NCI-H128 (cell line): ENCODE results near the gene TXNRD2.
"Not testable (repeated sequence)": the region's sequence is repeated elsewhere in the genome, so short reads cannot be mapped to it uniquely, and the experiment has no call there.

Experiments
- DNase-seq: peaks from one replicate; lab custom pipeline; 2025; ENCODE audit not compliant: unreplicated experiment; lab: John Stamatoyannopoulos, UW

The TXNRD2 gene

DNA sequence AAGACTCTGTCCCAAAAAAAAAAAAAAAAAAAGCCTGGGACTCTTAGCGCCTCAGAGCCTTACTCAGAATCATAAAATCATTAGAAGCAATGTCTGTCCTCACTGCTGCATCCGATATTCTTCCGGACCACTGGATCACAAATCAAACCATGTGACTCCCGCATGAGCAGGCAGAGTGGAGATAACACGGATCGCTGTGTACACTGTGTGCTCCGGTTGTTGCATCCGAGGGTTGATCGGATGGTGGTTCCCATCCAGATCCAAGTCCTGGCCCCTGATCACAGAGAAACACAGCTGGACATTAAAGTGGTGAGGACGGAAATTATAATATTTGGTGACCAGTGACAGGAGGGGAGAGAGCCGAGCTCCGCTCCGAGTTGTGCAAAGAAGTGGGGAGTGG is 9.7 kb upstream of the TXNRD2 start:
- DNase-seq: no peak

DNA sequence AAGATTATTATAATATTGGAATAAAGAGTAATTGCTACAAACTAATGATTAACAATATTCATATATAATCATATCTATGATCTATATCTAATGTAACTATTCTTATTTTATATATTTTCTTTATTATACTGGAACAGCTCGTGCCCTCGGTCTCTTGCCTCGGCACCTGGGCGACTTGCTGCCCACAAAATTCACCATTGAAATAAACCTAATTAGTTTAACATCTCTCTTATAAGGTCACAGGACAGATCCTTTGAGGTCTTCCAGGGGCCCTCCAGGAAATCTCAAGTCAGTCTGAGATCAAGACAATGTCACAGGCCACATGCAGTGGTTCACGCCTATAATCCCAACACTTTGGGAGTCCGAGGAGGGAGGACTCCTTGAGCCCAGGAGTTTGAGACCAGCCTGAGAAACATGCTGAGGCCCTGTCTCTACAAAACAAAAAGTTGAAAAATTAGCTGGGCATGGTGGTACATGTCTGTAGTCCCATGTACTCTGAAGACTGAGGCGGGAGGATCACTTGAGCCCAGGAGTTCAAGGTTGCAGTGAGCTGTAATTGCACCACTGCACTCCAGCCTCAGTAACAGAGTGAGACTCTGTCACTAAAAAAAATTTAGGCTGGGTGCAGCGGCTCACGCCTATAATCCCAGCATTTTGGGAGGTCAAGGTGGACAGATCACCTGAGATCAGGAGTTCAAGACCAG is 6.6 kb upstream of the TXNRD2 start:
- DNase-seq: no peak

DNA sequence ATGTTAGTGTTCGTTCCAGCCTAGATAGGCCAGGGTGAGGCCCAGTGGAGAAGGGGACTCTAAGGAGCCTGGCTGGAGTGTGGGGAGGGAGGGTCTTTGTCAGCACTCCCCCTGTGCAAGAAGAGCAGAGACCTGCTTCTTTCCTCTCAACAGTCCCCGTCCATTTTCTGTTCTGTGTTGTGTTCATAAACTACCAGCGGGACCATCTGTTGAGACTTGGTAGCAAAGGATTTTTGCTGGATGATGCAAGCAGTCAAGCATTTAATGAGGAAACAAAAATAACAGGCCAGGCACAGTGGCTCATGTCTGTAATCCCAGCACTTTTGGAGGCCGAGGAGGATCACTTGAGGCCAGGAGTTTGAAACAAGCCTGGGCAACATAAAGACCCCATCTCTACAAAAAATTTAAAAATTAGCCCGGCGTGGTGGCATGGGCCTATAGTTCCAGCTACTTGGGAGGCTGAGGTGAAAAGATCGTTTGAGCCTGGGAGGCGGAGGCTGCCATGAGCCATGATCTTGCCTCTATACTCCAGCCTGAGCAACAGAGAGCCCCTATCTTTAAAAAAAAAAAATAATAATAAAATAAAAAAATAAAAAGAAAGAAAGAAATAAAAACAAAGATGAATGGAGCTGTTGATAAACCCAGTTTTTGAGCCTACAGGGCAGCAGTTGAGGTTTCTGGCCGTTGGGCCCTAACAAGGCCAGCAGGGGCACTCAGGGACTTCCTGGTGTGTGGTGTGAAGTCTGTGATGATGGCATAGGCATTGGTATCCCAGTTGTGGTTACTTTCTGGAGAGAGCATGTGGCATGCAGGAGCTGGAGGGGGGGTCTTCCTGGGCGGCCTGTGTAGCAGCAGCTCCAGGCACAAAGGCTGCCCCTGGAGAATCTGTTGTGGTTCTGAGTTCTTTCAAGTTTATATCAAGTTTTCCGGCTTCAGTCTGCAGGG is 1.7 kb upstream of the TXNRD2 start:
- no peak for DNase-seq

DNA sequence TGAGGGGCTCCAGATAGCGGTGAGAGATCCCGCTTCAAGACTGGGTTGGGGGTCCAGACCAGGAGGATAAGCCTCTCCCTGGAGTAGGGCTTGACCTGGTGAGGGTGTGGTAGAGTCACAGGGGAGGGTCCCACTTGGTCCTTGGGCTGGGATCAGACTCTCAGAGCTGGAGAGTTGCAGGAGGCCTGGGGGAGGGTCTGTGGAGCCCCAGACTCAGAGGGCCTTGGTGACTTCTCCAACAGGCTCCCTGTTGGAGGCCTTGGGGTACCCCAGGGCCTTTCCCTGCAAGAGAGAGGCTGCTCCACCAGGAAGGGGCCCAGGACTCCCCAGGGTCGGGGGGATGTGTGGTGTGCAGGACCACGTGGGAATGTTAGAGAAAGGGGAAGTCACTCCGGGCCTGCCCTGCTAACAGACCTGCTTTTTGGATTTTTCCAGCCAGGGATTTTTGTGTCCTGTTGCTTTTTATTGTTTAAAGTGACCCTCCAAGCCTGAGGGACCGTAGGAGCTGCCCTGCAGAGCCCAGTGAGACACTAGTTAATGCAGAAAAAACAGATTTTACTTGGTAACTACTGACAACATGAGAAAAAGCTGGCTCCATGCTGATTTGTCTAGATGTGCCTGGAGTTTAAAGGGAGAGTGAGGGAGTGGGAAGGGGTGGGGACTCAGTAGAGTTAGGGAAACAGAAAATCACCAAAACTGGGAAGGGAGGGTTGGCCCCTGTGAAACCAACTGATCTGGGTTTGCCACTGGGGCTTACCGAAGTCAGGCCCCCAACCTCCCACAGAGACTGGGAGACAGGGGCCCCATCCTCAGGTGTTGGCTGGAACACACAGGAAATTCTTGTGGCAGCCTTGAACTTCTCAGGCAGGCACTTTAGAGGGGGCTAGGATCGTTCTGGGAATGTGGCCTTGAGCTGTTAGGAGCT is 801 bp upstream of the TXNRD2 start:
- DNase-seq: no peak

DNA sequence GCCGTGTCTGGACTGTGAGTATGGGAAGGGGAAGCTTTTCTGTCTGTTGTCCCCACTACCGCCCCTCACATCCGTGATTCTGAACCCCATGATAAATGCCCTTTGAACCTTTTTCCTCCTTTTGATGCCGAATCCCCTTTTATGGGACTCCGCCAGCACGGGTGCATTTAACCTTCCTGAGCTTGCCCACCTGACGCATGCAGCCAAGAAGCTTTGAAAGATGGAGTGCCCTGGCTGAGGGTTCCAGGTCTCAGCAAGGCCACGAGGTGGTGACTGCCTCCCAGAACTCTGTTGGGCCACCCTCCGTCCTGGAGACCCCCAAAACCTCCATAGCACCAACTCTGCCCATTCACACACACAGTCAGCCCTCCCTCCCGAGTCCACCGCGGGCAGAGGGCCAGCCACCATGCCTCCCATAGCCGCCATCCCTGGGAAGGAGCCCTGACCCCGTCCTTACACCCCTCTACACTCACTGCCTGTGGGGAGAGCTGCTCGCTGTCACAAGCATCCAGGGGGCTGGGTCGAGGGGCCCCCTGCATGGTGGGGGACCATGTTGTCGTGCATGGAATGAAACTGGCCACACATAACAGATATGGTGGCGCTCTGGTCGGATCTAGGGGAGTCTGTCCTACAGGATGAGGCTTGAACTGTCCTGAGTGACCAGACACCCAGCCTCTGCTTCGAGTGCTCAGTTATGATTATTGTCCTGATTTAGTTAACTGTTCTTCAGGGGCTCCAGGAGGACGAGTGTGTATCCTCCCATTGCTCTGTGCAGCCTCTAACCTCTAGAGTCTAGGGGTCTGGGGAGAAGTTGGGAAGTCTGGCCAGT is 868 bp downstream of the TXNRD2 start:
- no peak for DNase-seq

DNA sequence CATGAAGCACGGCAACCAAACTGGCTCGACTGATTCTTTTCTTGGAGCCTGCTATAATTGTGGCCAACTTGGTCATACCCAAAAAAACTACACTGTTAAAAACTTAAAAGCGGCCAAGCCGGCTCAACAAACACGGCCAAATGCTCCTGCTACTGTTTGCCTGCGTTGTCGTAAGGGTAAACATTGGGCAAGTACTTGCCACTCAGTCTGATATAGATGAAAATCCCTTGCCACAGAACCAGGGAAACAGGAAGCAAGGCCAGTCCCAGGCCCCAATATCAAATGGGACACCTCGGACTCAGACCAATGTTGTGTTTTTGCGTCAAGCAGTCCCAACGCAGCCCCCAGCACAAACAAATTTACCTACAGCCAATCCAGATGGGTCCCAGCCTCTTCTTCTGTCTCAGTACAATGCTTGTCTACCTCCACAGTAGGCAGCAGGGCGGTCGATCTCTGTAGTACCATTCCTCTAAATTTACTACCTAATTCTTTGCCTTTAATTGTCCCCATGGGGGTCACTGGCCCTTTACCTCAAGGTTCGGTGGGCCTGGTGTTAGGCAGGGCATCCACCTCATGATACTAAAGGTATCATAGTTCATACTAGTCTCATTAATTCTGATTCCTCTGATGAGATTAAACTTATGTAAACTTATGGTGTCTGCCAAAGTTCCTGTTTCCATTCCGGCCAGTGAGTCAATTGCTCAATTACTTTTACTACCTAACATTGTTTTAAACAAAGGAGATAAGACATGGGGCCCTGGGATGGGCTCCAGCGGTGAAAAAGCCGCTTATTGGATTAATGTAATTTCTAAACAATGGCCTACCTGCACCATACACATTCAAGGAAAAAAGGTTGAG is 3.8 kb downstream of the TXNRD2 start:
- DNase-seq: no peak

DNA sequence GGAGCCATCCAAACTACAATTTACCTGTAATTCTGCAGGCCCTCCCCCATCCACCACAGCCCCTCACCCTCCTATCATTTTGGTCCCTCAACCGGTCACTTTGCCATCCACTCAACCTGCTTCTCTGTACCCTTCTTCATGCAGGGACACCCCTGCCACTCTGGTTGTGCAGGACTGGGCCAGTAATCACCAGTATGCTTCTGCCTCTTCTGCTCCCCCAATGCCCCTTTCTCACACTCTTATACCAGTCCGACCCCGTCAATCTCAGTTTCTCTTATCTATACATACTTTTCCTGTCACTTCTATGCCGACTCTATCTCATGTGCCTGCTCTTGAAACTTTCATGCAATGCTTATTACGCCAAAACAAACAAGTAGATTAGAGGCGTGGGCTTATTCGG is 5.1 kb downstream of the TXNRD2 start:
- DNase-seq: no peak

DNA sequence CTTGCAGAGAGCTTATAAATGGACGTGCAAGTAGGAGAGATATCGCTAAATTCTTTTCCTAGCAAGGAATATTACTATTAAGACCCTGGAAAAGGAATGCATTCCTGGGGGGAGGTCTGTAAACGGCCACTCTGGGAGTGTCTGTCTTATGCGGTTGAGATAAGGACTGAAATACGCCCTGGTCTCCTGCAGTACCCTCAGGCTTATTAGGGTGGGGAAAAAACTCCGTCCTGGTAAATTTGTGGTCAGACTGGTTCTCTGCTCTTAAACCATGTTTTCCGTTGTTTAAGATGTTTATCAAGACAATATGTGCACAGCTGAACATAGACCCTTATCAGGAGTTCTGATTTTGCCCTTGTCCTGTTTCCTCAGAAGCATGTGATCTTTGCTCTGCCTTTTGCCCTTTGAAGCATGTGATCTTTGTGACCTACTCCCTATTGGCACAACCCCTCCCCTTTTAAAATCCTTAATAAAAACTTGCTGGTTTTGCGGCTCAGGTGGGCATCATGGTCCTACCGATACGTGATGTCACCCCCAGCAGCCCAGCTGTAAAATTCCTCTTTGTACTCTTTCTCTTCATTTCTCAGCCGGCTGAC is 6.4 kb downstream of the TXNRD2 start:
- not testable (repeated sequence) for DNase-seq

DNA sequence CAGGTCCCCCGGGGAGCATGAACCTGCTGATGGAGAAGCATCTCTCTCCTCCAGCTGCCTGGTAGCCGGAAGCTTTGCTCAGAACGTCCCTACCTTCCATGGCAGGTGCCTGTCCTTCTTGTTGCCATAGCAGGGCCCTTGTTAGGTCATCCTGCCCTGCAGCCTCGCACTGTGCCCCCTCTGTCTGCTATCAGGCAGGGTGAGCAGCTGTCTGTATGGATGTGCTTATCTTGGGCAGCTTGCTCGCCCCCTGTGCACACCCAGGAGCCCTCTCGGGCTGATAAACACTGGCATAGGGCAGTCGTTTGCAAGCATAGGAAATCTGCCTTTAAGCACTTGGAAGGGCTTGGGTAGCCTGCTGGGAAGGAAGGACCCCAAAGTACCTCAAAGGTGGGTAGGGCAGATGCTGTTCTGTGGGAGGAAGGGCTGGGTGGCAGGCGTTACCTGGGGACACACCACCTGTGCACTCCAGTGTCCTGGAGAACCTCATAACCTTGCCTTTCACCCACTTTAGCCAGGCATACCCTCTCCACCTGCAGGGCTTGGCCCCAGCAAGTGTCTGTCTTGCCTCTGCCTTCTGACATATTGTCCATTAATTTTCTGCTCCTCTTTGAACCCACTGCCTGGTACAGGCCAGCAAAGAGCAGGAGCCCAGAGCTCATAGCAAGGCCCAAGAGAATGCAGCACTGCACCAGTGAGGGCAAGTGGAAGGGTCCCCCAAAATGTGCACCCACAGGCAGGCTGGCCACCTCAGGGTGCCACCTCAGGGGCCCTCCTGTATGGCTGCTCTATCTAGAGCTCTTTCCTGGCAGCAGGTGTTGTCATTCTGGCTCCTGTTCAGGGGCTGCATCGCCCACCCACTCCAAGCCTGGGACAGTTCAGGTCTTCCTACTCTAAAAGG is 8.0 kb downstream of the TXNRD2 start:
- no peak for DNase-seq

DNA sequence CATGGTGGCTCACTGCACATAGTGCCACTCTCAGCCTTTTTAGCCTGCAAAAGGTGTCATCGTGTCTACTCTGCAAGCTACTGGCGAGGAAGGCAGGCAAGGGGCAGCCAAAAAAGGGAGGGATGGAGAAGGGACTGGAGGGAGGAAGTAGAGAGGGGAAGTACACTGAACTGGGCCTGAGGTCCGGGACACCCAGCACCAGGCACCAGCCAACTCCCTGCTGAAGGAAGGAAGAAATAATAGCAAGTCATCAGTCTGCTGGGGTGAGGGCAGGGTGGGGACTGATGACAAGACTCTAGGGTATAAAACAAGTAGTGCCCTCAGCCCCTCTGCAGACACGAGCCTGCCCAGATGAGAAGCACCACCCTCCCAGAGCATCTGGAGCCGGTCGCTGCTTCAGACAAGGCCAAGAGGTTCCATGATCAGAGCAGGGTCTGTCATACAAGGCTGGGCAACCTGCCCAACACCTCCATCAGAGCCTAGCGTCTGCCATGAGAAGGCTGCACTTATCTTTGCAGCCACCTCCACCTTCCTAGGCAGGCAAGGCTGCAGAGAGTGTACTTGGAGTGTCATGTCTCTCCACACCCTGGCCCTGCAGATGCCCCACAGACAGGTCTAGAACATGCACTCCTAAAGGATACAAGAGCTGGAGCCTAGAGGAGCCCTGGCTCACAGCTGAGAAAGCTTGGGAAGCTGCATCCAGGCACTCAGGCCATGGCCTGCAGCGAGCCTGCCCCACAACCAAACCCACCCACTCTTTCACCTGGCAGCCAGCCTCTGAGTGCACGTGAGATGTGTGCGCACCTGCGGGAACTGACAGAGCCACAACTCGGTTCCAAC is 9.0 kb downstream of the TXNRD2 start:
- DNase-seq: no peak

DNA sequence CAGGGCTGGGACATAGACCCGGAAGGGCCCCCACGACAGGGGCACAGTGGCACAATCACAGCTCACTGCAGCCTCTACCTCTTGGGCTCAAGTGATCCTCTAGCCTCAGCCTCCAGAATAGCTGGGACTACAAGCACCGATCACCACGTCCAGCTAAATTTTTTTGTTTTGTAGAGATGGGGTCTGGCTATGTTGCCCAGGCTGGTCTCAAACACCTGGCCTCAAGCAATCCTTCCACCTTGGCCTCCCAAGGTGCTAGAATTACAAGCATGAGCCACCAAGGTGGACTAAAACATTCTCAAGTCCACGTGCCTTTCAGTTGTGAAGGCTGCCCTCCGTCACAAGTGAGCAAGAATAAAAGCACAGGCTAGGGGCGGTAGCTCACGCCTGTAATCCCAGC is 10.1 kb downstream of the TXNRD2 start:
- no peak for DNase-seq

DNA sequence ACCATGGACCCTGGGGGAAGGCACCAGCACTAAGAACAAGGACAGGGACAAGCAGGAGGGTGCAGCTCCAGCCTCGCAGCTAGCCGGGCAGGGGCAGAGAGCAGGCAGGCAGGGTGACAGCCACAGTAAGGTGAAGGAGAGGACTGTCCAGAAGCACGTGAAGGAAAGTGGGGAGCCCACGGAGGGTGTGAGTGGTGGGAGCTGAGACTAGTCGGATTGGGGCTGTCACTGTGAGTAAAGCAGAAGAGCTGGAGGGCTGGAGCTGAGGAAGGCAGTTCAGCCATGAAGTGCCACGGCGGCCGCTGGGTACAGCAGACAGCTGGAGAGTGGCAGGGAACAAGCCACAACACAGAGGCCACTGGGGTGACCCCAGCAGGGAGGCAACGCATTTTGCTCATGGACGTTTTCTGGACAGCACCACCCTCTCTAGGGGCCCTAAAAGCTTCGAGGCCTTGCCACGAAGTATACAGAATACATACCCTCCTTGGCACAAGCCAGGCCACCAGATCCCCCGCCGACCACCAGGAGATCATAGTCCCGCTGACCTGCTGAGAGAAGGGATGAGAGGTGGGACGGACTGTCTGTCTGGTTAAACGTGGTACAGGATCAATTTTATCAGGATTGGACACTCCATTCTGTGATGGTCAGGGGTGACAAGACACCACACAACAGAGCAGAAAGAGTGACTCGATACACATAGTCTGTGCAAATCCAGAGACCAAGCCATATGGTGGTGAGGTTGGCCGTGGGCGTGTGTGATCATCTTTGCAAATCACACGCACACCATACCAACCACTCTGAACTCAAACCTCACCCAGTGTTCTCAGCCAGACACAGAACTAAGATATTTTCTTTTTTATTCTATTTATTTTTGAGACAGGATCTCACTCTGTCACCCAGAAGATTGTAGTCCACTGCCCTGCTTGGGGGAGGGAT is 10.8 kb downstream of the TXNRD2 start:
- DNase-seq: no peak

DNA sequence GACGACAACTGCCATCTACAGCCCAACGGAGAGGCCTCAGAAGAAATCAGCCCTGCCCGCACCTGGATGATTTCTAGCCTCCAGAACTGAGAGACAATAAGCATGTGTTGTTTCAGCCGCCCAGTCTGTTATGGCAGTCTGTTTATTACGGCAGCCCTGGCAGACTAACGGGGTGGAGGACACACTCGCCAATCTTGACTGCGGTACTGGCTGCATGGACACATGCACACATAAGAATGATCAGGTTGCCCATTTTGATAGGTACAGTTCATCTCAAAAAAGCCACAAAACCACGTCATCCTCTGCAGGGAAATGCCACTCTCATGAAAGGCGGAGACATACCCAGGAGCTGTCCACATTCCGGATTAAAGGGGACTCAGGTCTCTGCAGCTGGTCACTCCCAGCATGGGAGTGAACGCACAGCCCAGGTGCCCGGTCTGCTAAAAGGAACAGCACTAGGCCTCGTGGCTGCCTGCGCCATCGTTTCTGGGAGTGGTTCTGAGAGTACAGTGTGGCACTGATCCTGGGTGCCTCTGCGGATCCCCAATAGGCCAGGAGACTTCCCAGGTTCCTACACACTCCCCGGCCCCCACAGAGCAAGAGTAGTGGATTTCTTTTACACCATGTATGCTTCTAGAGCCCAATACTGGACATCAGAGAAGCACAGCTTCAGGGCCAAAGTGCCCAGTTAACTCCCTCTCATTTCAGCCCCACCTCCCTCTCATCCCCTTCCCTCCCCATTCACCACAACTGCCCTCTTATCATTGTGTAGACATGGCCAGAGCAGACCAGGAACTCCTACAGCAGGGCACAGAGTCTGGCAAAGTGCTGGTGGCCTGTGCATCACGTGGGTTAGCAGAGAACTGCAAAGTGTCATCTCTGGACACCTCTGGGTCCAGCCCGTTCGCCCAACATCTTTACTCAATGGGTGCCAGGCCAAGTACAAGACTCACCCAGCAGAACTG is 11.8 kb downstream of the TXNRD2 start:
- DNase-seq: no peak

DNA sequence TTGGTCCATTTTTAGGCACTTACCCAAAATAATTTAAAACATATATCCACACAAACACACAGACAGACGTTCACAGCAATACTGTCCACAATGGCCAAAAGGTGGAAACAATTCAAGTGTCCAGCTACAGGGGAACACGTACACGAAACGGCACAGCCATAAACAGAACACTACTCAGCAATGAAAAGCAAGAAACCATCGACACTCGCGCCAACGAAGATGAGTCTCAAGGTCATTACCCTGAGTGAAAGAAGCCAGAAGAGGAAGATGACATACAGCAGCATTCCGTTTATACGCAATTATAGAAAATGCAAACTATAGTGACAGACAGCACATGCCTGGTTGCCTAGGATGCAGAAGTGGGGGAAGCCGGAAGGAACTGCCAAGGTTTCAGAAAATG is 13.4 kb downstream of the TXNRD2 start:
- no peak for DNase-seq

DNA sequence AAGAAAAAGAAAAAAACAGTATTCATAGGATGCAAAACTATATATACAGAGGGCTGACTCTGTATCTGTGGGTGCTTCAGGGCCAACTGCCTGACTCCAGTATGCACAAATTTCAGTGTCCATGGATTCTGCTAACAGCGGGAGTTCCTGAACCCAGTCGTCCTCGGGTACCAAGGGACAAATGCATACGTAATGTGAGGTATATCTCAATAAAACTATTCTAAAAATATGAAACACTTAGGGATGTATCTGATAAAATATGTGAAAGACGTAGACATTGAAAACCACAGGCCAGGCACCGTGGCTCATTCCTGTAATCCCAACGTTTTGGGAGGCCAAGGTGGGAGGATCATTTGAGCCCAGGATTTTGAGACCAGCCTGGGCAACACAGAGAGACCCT is 13.9 kb downstream of the TXNRD2 start:
- DNase-seq: no peak
